ENCODE measurements around the gene NELL1. TPM values are rescaled to one million over a fixed set of nuclear protein-coding genes. Genes with fewer than 3 reads are reported as not detected.

The NELL1 gene
- total RNA-seq, 4 donors from 2014 or later = 0.27 TPM; not detected in 3

- in situ Hi-C loops (cut with MboI; ENCODE audit: low pct_ligation_motif_present in 1 of 4, low pct_unique_long_range_greater_than_20kb in 1 of 4, low sequenced_read_pairs in 3 of 4) = no loop called here
- intact Hi-C loops (cut with DNase I; ENCODE audit: low total_unique reads) = no loop called here
- Histone ChIP-seq H3K36me3 (no peaks in the 10 kb centered on the region), H3K27me3 (no peaks in the 10 kb centered on the region), H3K4me3 (no peak overlapping the region), H3K4me1 (no peaks in the 10 kb centered on the region), H3K27ac (no peak overlapping the region), H3K9me3 (no peaks in the 10 kb centered on the region)
- WGBS, 2 donors (ENCODE audit: low coverage in 1 of 2) = 81 to 86% methylated on average over 4 of the region's 4 CpGs
- TF ChIP-seq POLR2A (IDR thresholded peaks at IDR 0.05) = no peak
- no peak for TF ChIP-seq POLR2AphosphoS5 (IDR thresholded peaks at IDR 0.05)
- TF ChIP-seq EP300 (IDR thresholded peaks at IDR 0.05; ENCODE audit: low read depth) = no peak
- no peak for DNase-seq
Observed at GRCh38 chr11:21494946-21495345, 825.6 kb downstream of the NELL1 start.

- in situ Hi-C loops (cut with MboI; ENCODE audit: low pct_ligation_motif_present in 1 of 4, low pct_unique_long_range_greater_than_20kb in 1 of 4, low sequenced_read_pairs in 3 of 4) = no loop called here
- no peaks in the 10 kb centered on the region for H3K9me3 ChIP-seq
- no peak overlapping the region for H3K27ac ChIP-seq
- intact Hi-C loops (cut with DNase I; ENCODE audit: low total_unique reads) = no loop called here
- no peak for DNase-seq
- no peaks in the 10 kb centered on the region for H3K36me3 ChIP-seq
- TF ChIP-seq POLR2A (IDR thresholded peaks at IDR 0.05) = no peak
- no peak for TF ChIP-seq EP300 (IDR thresholded peaks at IDR 0.05; ENCODE audit: low read depth)
- TF ChIP-seq CTCF (IDR thresholded peaks at IDR 0.05) = no peak
- no peak for TF ChIP-seq POLR2AphosphoS5 (IDR thresholded peaks at IDR 0.05)
- H3K4me1 ChIP-seq = no peaks in the 10 kb centered on the region
- WGBS, 2 donors (ENCODE audit: low coverage in 1 of 2) = 89 to 100% methylated on average over 1 of the region's 1 CpG
- H3K4me3 ChIP-seq = no peak overlapping the region
- H3K27me3 ChIP-seq = no peaks in the 10 kb centered on the region
Observed at GRCh38 chr11:21495879-21496278, 826.5 kb downstream of the NELL1 start.

DNA sequence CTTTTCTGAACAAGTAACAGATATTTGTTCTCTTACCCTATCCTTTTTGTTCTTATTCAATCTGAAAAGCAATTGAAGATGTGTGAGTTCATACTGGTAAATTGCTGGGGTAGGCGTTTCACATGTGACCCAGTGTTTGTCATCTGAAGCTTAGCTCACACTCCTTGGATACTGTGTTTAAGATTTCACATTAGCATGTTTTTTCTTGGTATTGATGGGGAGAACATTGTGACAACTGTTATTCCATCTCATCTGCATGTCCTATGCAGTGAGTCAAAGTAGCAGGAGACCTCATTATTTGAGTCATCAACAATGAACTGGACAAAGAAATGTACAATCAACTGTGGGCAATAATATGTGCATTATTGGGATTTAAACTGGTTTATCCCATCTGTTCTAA lies 831.9 kb downstream of the NELL1 start:
- Histone ChIP-seq H3K27ac (no peak overlapping the region), H3K9me3 (no peaks in the 10 kb centered on the region), H3K36me3 (no peaks in the 10 kb centered on the region), H3K4me3 (no peak overlapping the region), H3K4me1 (no peaks in the 10 kb centered on the region), H3K27me3 (no peaks in the 10 kb centered on the region)
- no peak for DNase-seq
- in situ Hi-C loops (cut with MboI; ENCODE audit: low pct_ligation_motif_present in 1 of 4, low pct_unique_long_range_greater_than_20kb in 1 of 4, low sequenced_read_pairs in 3 of 4) (loop anchor here in 2 of 4 donors (25.0 kb wide), 2 partner anchors 839 to 864 kb away; partner anchors contain the start of gene NELL1 (in 1 of the 2)), intact Hi-C loops (cut with DNase I; ENCODE audit: low total_unique reads) (no loop called here)
- TF ChIP-seq POLR2AphosphoS5 (IDR thresholded peaks at IDR 0.05) (no peak), EP300 (IDR thresholded peaks at IDR 0.05; ENCODE audit: low read depth) (no peak), POLR2A (IDR thresholded peaks at IDR 0.05) (no peak), CTCF (IDR thresholded peaks at IDR 0.05) (no peak)
- 65 to 88% methylated on average over 1 of the region's 1 CpG for WGBS, 2 donors (ENCODE audit: low coverage in 1 of 2)

- H3K27ac ChIP-seq = no peak overlapping the region
- H3K4me1 ChIP-seq = no peaks in the 10 kb centered on the region
- no peaks in the 10 kb centered on the region for H3K9me3 ChIP-seq
- H3K36me3 ChIP-seq = no peaks in the 10 kb centered on the region
- intact Hi-C loops (cut with DNase I; ENCODE audit: low total_unique reads) (no loop called here), in situ Hi-C loops (cut with MboI; ENCODE audit: low pct_ligation_motif_present in 1 of 4, low pct_unique_long_range_greater_than_20kb in 1 of 4, low sequenced_read_pairs in 3 of 4) (loop anchor here in 2 of 4 donors (25.0 kb wide), 2 partner anchors 843 to 868 kb away; partner anchors contain the start of gene NELL1 (in 1 of the 2))
- H3K4me3 ChIP-seq = no peak overlapping the region
- no peaks in the 10 kb centered on the region for H3K27me3 ChIP-seq
- no peak for TF ChIP-seq EP300 (IDR thresholded peaks at IDR 0.05; ENCODE audit: low read depth)
- no peak for TF ChIP-seq CTCF (IDR thresholded peaks at IDR 0.05)
- no peak for TF ChIP-seq POLR2AphosphoS5 (IDR thresholded peaks at IDR 0.05)
- no peak for TF ChIP-seq POLR2A (IDR thresholded peaks at IDR 0.05)
- 75 to 80% methylated on average over 1 of the region's 1 CpG for WGBS, 2 donors (ENCODE audit: low coverage in 1 of 2)
- no peak for DNase-seq
Observed at GRCh38 chr11:21505070-21505469, 835.7 kb downstream of the NELL1 start.

All from transverse colon (tissue), 4 donors.